NB4 (cell line): ENCODE data around the gene SCMH1.

Experiments used
- DNase-seq: peaks from one replicate; pipeline ENCODE4 v3.0.0; 2010; ENCODE audit warnings: low read depth
- H3K4me3 ChIP-seq: one replicate; pipeline ENCODE4 v1.5.1; 2011; ENCODE audit warnings: mild to moderate bottlenecking, low read depth, low read length, moderate library complexity
- MYC ChIP-seq: IDR thresholded peaks from 2 replicates; pipeline ENCODE4 v1.6.1; 2011; ENCODE audit warnings: low read depth, low read length
- POLR2A ChIP-seq: IDR thresholded peaks from 2 replicates; pipeline ENCODE4 v1.6.1; 2011; ENCODE audit warnings: mild to moderate bottlenecking; ENCODE audit not compliant: insufficient read length; ENCODE audit errors: extremely low read depth
- TF ChIP-seq, protein P1 (sequence below): IDR thresholded peaks from 2 replicates; pipeline ENCODE4 v1.6.1; 2011; ENCODE audit warnings: low read depth, low read length
- TF ChIP-seq, protein P2 (sequence below): IDR thresholded peaks from one replicate; pipeline ENCODE4 v1.5.1; 2012; ENCODE audit warnings: low read depth, low read length

SCMH1 gene

DNA sequence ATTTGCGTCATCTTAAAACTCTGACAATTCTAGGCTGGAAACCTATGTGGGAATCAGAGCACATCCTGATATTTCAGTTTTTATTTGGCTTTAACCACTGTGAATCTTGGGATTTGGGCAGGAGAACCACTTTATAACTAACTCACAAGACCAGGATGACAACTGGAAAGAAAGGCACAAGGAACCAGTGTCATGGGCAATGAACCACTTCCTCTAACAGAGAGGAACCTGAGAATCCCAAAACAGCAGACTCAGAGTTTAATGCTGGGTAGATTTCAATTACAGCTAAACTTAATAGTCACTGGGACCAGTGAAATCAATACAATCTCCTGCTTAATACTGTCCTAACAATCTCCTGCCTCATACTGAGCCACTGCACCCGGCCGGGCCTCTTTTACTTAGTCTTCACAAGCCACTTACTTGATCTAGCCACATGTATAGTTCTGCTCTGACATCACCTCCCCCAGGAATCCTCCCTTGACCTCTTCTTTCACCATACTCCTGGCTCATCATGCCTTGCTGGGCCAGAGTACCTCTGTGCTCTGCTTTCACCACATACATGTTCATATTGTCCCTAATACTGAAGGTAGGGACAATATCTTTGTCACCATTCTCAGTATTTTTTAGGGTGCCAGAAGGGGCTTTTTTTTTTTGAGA is 200.4 kb downstream of the SCMH1 start:
- H3K4me3 ChIP-seq: no peak overlapping the region
- peak; percentile 55 for DNase-seq
- TF ChIP-seq, protein P1, sequence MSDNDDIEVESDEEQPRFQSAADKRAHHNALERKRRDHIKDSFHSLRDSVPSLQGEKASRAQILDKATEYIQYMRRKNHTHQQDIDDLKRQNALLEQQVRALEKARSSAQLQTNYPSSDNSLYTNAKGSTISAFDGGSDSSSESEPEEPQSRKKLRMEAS: no peak
- TF ChIP-seq, protein P2, sequence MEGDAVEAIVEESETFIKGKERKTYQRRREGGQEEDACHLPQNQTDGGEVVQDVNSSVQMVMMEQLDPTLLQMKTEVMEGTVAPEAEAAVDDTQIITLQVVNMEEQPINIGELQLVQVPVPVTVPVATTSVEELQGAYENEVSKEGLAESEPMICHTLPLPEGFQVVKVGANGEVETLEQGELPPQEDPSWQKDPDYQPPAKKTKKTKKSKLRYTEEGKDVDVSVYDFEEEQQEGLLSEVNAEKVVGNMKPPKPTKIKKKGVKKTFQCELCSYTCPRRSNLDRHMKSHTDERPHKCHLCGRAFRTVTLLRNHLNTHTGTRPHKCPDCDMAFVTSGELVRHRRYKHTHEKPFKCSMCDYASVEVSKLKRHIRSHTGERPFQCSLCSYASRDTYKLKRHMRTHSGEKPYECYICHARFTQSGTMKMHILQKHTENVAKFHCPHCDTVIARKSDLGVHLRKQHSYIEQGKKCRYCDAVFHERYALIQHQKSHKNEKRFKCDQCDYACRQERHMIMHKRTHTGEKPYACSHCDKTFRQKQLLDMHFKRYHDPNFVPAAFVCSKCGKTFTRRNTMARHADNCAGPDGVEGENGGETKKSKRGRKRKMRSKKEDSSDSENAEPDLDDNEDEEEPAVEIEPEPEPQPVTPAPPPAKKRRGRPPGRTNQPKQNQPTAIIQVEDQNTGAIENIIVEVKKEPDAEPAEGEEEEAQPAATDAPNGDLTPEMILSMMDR: no peak
- TF ChIP-seq MYC (no peak), POLR2A (no peak)

DNA sequence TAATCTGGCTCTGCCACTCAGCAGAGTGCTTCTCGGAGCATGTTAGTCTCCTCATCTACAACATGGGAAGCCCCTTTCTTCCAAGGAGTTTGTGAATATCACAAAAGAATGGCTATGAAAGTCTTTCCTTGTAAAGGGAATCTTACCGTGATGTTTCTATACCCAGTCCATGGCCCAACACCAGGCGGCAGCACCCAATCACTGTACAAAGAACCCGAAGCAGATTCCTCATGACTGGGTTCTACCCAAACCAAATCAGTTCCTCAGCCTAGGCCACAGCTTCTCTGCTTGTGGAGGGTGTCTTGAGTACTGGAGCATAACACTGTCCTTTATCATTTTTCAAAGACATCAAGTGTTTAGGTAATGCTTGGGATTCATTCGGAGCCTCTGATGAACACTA is 204.0 kb downstream of the SCMH1 start:
- H3K4me3 ChIP-seq: no peak overlapping the region
- TF ChIP-seq MYC: no peak
- TF ChIP-seq, protein P2: no peak
- TF ChIP-seq, protein P1: no peak
- no peak for TF ChIP-seq POLR2A
- no peak for DNase-seq

DNA sequence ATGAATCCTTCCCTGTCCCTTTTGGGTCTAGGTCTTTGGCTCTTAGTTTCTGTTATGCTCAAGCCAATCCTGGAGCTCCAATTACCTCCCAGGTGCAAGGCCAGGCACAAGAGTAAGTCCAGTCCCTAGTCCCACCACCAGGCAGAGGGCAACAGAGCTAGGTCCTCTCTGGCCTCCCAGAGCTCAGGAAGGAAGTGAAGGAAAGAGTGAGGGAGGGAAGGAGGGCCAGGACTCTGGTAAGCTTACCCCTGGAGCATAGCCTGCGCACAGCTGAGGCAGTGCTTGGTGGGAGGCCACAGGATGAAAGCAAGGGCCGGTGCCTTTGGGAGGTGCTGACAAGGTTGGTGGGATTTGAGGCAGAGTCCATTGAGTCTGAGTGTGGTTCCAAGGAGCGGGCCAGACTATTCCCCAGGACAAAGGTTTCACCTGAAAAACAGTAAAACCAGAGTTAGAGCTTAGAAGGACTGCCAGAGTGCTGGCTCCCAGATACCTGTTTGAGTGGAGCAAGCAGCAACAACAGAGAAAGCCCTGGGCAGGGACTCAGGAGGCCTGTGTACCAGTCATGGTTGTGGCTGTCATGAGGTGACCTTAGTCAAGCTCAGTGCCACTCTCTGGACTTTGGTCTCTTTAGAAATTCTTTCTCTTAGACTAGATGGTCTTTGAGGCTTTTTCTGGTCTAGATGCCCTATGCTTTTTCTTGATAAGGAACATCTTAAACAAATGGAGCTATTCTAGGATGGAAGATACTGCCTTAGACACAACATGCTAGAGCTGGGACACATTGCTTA is 204.8 kb downstream of the SCMH1 start:
- TF ChIP-seq, protein P1: no peak
- TF ChIP-seq, protein P2: no peak
- no peak for DNase-seq
- H3K4me3 ChIP-seq: no peak overlapping the region

DNA sequence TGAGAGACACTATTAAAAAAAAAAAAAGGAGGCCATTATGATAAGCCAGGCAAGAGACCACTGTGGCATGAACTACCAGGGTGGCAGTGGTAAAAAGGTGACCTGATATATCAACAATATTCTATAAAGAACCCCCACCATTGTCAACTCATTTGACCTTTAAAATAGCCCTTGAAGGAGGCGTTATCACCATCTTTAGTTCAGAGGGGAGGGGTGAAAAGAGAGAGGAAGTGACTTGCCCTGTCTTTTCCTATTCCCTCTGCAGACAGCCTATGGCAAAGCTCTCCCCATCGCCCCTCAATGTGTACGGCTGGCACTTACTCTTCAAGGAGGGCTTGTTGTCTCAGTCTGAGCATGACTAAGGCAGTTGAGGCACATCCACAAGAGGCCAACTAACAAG is 208.8 kb downstream of the SCMH1 start:
- TF ChIP-seq MYC (no peak), POLR2A (no peak)
- TF ChIP-seq, protein P2: no peak
- TF ChIP-seq, protein P1: no peak
- no peak overlapping the region for H3K4me3 ChIP-seq
- DNase-seq: no peak

DNA sequence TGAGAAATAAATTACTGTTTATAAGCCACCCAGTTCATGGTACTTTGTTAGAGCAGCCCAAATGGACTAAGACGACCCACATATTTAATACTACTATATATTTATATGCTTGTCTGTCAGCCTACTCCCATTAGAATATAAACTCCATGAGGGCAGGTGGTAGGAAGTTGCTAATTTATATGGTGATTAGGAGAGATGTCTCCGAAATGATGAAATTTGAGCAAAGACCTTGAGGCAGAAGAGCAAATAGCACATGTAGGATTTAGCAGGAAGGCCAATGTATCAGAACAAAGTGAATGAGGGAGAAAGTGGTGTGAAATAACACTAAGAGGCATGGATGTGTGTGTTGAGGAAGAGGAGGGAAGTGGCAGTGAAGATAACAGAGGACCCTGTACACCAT is 210.0 kb downstream of the SCMH1 start:
- no peak for DNase-seq
- no peak overlapping the region for H3K4me3 ChIP-seq
- TF ChIP-seq, protein P1: no peak
- TF ChIP-seq, protein P2: no peak
- TF ChIP-seq MYC: no peak
